Choroid plexus epithelial cell (primary cell): ENCODE measurements around the gene TERB2.

ENCODE experiments used
- DNase-seq: peaks from one replicate; pipeline ENCODE4 v3.0.0-alpha.2; 2010; ENCODE audit warnings: low read depth
- H3K4me3 ChIP-seq: 2 replicates; pipeline ENCODE4 v1.5.1; 2011; ENCODE audit warnings: low read depth, mild to moderate bottlenecking, control low read depth, low read length, moderate library complexity
- CTCF ChIP-seq: conservative IDR thresholded peaks from 2 replicates; pipeline ENCODE4 v1.5.1; 2011; ENCODE audit warnings: low read depth, mild to moderate bottlenecking, control low read depth, inconsistent platforms, low read length, moderate library complexity

TERB2 gene

GRCh38 chr15:45026651-45027190 is 70.2 kb downstream of the TERB2 start:
- TF ChIP-seq CTCF: no peak
- no peak for DNase-seq
- no peak overlapping the region for H3K4me3 ChIP-seq

- no peak for TF ChIP-seq CTCF
- no peak overlapping the region for H3K4me3 ChIP-seq
- DNase-seq: no peak
These were observed 70.7 kb downstream of the TERB2 start for GRCh38 chr15:45027220-45027619.
